Stimulated activated CD4-positive, alpha-beta T cell treated with anti-CD3 and anti-CD28 coated beads, Interleukin-15, amount 100 ng/mL, for 24 hours (primary cell): Measurements from ENCODE around the gene TPPP2.
A peak's percentile ranks its signal among the peaks of the same experiment; 100 is the strongest.

Source experiments
- DNase-seq: peaks from one replicate; pipeline ENCODE4 v3.0.0-alpha.2; 2020

TPPP2 gene

GRCh38 chr14:21059842-21060613 is 30.0 kb downstream of the TPPP2 start:
- DNase-seq = no peak

DNA sequence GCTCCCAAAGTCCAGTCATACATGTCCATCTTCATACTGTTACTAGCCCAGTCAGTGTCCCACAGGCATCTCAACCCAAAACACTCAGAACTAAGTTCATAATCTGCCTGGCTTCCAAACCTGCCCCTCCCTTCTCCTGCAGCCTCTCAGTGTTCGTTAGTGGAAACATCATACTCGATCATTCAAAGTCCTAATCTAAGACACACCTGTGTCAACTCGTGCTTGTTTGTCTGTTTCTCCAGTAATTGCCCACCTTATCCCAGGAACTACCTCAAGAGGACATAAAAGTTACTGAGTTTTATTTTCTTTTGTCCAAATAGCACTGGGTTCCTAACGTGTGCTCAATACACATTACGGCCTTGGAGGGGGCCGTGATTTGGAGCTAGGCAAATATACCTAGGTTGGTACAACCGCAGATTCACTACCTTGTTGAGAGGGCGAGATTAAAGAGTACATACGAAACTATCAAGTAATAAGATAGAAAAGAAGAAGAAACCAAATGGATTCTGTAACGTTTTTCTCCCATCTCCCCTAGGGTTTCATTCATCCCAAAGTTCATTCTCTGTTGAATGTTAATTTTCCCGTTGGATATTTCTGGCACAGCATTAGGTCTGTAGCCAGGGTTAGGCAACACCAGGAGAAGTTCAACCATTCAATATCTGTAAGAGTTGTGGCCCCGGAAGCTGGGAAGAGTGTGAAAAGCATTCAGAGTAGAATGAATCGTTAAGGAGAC is 30.8 kb downstream of the TPPP2 start:
- DNase-seq = no peak

DNA sequence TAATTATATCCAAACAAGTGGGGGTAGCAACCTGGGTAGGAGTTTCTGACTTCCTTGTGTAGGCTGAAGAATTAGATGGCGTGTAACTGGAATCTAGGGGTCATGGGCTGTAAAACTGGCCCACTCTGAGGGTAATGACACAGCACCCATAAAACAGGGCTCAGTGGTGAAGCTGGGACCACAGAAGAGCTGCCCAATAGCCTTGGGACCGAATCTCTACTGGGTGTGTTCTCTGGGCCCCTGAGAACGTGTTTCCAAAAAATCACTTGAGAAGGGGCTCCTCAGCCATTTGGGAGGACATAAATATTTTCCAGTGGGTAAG is 31.3 kb downstream of the TPPP2 start:
- DNase-seq = no peak

DNA sequence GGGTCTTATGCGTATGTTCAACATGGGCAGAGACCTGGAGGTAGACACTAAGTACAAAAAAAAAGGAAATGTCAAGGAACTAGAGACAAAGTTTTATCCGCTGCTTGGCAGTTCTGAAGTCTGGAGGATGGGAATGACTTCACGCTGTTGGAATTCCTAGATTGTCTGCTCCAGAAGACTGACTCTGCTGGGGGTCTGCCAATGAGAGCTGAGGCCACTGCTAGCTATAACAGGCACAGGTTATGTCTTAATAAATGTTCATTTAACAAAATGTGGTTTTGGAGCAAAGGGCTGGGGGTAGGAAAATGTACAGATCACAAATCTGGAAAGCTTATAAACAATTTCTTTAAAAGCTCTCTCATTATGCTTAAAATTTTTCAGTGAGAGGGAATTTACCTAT is 33.5 kb downstream of the TPPP2 start:
- DNase-seq = no peak

DNA sequence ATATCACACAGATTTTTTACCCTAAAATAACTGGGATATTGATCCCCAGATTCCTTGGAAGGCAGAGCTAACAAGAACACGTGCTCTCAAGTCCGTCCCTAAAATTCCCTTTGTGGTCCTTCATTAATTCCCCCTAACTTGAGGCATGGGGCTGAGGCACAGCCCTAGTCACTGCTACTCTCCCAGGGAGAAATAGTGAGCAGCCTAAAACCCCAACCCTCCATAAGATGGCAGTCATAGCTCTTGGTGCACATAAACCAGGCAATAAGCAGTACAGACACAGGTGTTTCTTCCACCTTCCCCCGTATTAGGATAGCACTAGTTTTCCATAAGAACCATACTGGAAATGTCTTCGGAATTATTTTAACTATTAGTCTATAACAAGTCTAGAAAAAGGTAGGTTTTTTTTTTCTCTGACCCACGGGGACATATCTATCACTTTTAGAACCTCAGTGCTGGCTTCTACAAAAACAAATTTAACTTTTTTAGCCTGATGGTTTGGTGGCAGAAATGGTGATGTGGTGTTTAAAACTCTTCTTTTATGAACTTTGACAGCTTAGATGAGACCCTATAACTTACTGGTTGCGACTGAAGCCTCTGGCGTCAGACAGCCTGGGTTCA is 37.0 kb downstream of the TPPP2 start:
- no peak for DNase-seq

DNA sequence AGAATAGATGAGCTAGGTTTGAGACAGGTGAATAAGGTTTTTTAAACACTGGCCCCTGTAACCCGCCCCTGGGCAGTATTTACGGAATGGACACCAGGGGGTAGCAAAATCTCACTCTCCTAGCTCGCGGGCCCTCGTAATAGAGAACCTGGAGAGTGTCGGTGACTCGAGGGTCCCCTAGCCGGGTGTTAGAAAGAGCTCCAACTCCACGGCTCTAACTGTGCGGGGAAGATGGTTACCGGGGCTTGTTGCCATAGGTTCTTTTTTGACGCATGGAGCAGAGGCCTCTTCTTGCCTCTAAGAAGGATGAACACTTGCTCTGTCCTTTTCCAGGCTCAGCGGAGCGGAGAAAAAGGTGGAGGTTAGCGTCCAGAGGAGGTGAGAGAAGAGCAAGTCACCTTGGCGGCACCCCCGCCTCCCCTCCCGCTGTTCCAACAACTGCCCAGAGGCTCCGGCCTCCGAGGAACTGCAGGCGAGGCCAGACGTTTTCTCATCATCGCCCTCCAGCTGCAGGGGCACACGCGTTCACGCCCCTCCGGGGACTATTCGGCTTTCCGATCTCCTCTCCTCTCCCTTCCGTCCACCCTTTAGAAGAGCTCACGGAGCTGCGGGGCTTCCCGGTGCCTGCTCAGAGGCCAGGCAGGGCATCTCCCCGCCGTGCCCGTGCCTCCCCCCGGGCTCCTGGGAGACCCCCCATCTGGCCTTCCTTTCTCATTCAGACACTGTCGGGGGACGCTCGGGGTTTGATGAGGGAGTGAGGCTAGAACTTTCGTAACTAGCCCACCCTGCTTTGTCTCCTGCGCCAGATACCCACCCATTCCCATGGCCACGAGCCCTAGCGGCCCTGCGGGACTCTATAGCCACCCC is 38.7 kb downstream of the TPPP2 start:
- DNase-seq = peak; percentile 56

DNA sequence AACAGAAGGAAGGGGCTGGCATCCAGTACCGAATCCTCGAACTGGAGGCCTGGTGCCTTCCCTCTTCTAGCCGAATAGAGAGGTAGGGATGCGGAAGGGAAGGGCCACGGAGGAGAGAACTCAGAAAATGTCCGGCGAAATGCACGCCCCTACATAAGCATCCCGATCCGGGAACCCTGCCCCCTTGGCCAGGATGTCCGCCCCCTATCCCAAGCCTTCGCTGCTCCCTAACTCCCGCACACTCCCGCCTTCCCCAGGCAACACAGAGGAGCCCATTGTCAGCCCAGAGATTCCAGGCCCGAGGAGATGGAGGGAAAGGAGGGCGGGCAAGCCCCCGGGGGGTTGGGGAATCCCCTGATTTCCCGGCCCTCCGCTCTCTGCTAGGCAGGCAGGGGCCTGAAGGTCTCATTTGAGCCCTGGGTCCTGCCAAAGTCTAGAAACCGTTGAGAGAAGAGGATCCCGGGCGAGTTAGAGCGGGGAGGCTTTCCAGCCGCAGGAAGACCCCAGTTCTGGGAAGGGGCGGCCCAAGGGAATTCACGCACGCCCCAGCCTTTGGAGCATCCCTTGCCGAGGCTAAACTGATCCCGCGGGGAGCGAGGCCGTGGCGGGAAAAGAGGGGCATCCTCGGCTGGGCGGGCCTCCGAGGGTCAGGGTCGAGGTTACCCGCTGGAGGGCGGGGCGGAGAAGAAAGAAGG is 39.5 kb downstream of the TPPP2 start:
- no peak for DNase-seq

- DNase-seq = peak; percentile 44
Measured at GRCh38 chr14:21070083-21070609, 40.1 kb downstream of the TPPP2 start, which contains the start of gene ARHGEF40. Gene ARHGEF40 (plus strand): TSS chr14:21070304. CDS start chr14:21070397, 93 bp downstream.

DNA sequence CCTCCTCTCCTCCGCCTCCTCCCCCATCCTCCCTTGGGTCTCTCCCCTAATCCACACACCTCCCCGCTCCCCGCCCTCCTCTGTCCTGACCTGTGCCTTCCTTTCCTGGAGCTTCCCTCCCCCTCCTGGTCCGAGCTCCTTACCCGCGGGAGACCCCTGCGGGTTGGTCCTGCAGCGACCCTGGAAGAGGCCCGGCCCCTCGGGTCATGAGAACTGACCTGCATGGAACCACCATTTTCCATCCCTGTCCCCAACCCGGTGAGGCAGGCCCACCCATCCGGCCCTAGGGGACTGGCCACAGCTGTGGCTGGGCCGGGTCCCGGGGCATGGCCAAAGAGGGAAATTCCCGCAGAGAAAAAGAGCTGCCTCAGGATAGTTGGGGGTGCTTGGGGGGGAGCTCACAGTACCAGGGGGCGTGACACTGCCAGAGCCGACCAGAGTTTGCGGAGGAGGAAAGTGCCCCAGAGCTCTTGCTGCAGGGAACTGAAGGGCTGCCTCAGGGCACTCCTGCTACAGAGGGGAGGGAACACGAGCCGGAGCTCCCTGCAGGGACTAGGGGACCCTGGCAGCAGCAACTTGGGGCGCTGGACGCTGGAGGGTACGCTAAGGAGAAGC is 40.7 kb downstream of the TPPP2 start:
- DNase-seq = peak; percentile 30

GRCh38 chr14:21071225-21072030 is 41.4 kb downstream of the TPPP2 start:
- DNase-seq = peak; percentile 74

DNA sequence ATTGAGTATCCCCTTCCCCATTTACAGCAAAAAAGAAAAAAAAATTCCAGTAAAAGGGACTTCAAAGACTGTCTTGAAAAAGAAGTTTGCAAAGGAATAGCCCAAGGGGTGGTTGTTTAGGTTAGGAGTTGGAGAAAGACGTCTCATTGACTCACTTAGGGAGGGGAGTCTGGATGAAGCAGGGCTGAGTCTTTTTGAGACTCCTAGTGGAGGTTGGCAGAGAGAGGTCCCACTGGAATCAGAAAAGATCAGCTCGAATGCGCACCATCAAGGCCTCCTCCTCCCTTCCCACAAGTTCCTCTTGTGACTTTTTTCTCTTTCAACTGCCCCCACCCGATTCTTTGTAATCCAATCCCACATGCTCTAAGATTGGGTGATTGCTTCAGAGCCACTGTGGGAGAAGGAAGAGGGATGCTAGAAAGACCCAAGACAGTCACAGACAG is 42.0 kb downstream of the TPPP2 start:
- DNase-seq = no peak

DNA sequence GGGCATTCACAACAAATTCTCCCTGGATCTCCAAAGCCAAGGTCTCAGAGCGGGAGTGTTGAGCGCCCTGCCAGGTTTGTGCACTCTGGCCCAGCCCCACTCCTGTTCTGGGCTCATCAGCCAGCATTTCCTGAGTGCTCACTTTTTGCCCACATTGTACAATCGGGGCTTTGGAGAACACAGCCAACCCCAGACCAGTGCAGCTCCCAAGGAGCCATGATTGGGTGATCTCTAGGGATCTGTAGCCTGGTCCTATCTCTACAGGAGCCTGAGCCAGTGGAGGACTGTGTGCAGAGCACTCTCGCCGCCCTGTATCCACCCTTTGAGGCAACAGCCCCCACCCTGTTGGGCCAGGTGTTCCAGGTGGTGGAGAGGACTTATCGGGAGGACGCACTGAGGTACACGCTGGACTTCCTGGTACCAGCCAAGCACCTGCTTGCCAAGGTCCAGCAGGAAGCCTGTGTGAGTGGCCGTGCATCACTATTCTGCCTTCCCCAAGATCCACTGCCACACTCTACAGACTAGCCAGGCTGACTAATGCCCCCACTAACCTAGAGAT is 42.8 kb downstream of the TPPP2 start:
- DNase-seq = no peak

- DNase-seq = no peak
Measured at GRCh38 chr14:21073921-21074320, 43.9 kb downstream of the TPPP2 start.

GRCh38 chr14:21074398-21075272 is 44.6 kb downstream of the TPPP2 start:
- no peak for DNase-seq

DNA sequence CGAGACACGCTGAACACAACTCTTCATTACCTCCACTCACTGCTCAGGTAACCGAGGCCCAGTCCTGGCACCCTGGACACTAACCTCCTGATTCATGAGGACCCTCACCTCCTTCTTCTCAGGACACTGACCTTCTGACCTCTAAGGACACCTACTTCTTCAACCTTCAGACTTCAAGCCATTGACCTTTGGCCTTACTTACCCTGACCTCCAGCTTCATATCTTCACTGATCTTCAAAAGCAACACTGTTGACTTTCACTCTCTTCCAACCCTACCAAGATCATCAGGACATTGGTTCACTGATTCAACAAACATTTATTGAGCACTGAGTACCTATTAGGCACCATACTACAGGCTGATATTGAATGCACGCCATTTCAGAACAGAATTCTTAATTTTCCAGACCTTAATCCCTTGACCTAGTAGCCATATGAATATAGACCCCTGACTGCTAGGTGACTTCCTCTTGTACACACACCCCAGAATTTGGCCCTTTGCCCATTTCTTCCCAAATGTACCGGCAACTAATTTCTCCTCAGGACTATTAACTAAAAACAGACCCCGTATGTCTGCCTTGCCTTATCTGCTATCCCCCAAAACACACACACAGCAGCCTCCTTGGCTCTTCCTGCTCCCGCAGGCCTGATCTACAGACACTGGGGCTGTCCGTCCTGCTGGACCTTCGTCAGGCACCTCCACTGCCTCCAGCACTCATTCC is 45.9 kb downstream of the TPPP2 start:
- DNase-seq = no peak

DNA sequence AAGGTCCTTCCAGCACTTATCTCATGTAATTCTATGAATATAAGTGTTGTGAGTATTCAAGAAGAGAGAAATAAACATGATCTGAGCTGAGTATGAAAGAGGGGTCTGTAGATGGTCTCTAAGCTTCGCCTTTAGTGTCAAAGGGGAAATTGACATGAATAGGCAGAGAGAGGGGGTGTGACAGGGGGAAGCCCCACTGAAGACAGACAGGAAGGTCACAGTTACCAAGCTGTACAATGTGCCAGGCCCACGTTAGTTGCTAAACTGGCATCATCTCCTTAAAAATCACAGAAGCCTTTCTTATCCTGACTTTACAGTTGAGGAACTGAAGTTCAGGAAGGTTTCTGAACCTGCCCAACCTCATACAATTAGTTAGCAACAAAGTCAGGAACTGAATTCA is 47.7 kb downstream of the TPPP2 start:
- no peak for DNase-seq

DNA sequence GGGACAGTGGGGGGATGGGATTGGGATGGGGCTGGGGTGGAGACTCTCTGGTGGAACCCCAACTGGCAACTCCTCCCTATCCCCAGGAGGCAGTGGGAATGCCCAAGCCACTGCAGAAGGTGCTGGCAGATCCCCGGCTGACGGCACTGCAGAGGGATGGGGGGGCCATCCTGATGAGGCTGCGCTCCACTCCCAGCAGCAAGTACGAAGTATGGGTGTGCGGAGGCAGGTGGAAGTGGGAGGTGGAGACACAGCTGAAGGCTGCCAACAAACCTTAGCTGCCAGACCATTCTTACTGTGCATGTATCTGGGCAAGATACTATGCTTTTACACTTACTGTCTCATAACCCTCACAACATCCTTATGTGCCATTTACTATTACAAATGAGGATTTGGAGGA is 48.3 kb downstream of the TPPP2 start:
- DNase-seq = no peak

GRCh38 chr14:21078726-21079125 is 48.7 kb downstream of the TPPP2 start:
- no peak for DNase-seq
